Fibroblast of mammary gland (primary cell): ENCODE measurements around the gene MIR17HG.
A peak's percentile ranks its signal among the peaks of the same experiment; 100 is the strongest.

Experiments
- DNase-seq: peaks from one replicate; pipeline ENCODE4 v3.0.0-alpha.2; 2010; ENCODE audit warnings: low read depth
- H3K4me3 ChIP-seq: 2 replicates; pipeline ENCODE4 v1.5.1; 2011; ENCODE audit warnings: low read depth, mild to moderate bottlenecking, low read length, moderate library complexity; ENCODE audit not compliant: control insufficient read depth
- CTCF ChIP-seq: conservative IDR thresholded peaks from 2 replicates; pipeline ENCODE4 v1.5.1; 2011; ENCODE audit warnings: low read depth, low read length, inconsistent platforms; ENCODE audit not compliant: control insufficient read depth, insufficient read depth

Gene MIR17HG

GRCh38 chr13:91398413-91399188, 51.1 kb downstream of the MIR17HG start, which contains the start of gene GPC5:
TSS of gene GPC5 (plus strand) at chr13:91398621.
- DNase-seq: peak; percentile 43
- peak within 1 kb of the TSS; percentile 44 for H3K4me3 ChIP-seq
- no peak for TF ChIP-seq CTCF

- no peak for TF ChIP-seq CTCF
- DNase-seq: no peak
- no peak overlapping the region for H3K4me3 ChIP-seq
These were observed 51.9 kb downstream of the MIR17HG start for GRCh38 chr13:91399189-91400062.

- DNase-seq: no peak
- no peak overlapping the region for H3K4me3 ChIP-seq
- no peak for TF ChIP-seq CTCF
These were observed 52.5 kb downstream of the MIR17HG start for GRCh38 chr13:91400063-91400399.

GRCh38 chr13:91400671-91401070, 53.2 kb downstream of the MIR17HG start:
- no peak for DNase-seq
- no peak for TF ChIP-seq CTCF

GRCh38 chr13:91401920-91402319, 54.4 kb downstream of the MIR17HG start:
- H3K4me3 ChIP-seq: no peak overlapping the region
- DNase-seq: no peak
- TF ChIP-seq CTCF: no peak

More at GRCh38 chr13:91400671-91401070, 53.2 kb downstream of the MIR17HG start:
- H3K4me3 ChIP-seq: no peak overlapping the region
